HEK293 (cell line): ENCODE data around the gene RUFY2.

Experiments
- BCL6B ChIP-seq: fragments of 450-650 bp; formaldehyde crosslinking; IDR thresholded peaks from 2 replicates; pipeline ENCODE4 v1.5.1; 2017; ENCODE audit warnings: missing biosample characterization, missing genetic modification characterization
- INSM2 ChIP-seq: fragments of 450-650 bp; formaldehyde crosslinking; IDR thresholded peaks from 2 replicates; pipeline ENCODE4 v1.5.1; 2016; ENCODE audit warnings: missing biosample characterization, missing genetic modification characterization
- KLF16 ChIP-seq: fragments of 450-650 bp; formaldehyde crosslinking; IDR thresholded peaks from 2 replicates; pipeline ENCODE4 v1.5.1; 2017; ENCODE audit warnings: missing biosample characterization, missing genetic modification characterization
- KLF7 ChIP-seq: fragments of 450-650 bp; formaldehyde crosslinking; IDR thresholded peaks from 2 replicates; pipeline ENCODE4 v1.5.1; 2016; ENCODE audit warnings: missing biosample characterization, missing genetic modification characterization, borderline replicate concordance
- OSR2 ChIP-seq: fragments of 450-650 bp; formaldehyde crosslinking; IDR thresholded peaks from 2 replicates; pipeline ENCODE4 v1.5.1; 2016; ENCODE audit warnings: missing biosample characterization, missing genetic modification characterization
- PBX3 ChIP-seq: sonication (generic); formaldehyde crosslinking; IDR thresholded peaks from 2 replicates; pipeline ENCODE4 v1.8.1; 2022; ENCODE audit warnings: mild to moderate bottlenecking, moderate library complexity, missing genetic modification reagents
- RBAK ChIP-seq: fragments of 450-650 bp; formaldehyde crosslinking; IDR thresholded peaks from 2 replicates; pipeline ENCODE4 v1.5.1; 2016; ENCODE audit warnings: missing biosample characterization, missing genetic modification characterization
- SP7 ChIP-seq: fragments of 450-650 bp; formaldehyde crosslinking; IDR thresholded peaks from 2 replicates; pipeline ENCODE4 v1.5.1; 2016; ENCODE audit warnings: missing biosample characterization, missing genetic modification characterization
- ZBTB48 ChIP-seq: fragments of 450-650 bp; formaldehyde crosslinking; IDR thresholded peaks from 2 replicates; pipeline ENCODE4 v1.5.1; 2016; ENCODE audit warnings: missing biosample characterization, missing genetic modification characterization
- ZEB2 ChIP-seq: fragments of 450-650 bp; formaldehyde crosslinking; IDR thresholded peaks from 2 replicates; pipeline ENCODE4 v1.5.1; 2016; ENCODE audit warnings: missing biosample characterization, missing genetic modification characterization
- ZNF10 ChIP-seq: fragments of 450-650 bp; formaldehyde crosslinking; IDR thresholded peaks from 2 replicates; pipeline ENCODE4 v1.5.1; 2017; ENCODE audit warnings: missing biosample characterization, missing genetic modification characterization
- ZNF132 ChIP-seq: fragments of 450-650 bp; formaldehyde crosslinking; IDR thresholded peaks from 2 replicates; pipeline ENCODE4 v1.5.1; 2017; ENCODE audit warnings: missing biosample characterization, missing genetic modification characterization, borderline replicate concordance
- ZNF140 ChIP-seq: fragments of 450-650 bp; formaldehyde crosslinking; IDR thresholded peaks from 2 replicates; pipeline ENCODE4 v1.5.1; 2016; ENCODE audit warnings: missing biosample characterization, missing genetic modification characterization
- ZNF157 ChIP-seq: fragments of 450-650 bp; formaldehyde crosslinking; IDR thresholded peaks from 2 replicates; pipeline ENCODE4 v1.5.1; 2016; ENCODE audit warnings: missing biosample characterization, missing genetic modification characterization
- ZNF169 ChIP-seq: fragments of 450-650 bp; formaldehyde crosslinking; IDR thresholded peaks from 2 replicates; pipeline ENCODE4 v1.5.1; 2016; ENCODE audit warnings: missing biosample characterization, missing genetic modification characterization
- ZNF24 ChIP-seq: fragments of 450-650 bp; formaldehyde crosslinking; IDR thresholded peaks from 2 replicates; pipeline ENCODE4 v1.5.1; 2016; ENCODE audit warnings: missing biosample characterization, missing genetic modification characterization
- ZNF394 ChIP-seq: fragments of 450-650 bp; formaldehyde crosslinking; IDR thresholded peaks from 2 replicates; pipeline ENCODE4 v1.5.1; 2016; ENCODE audit warnings: missing biosample characterization, missing genetic modification characterization, mild to moderate bottlenecking, moderate library complexity, borderline replicate concordance
- ZNF426 ChIP-seq: fragments of 450-650 bp; formaldehyde crosslinking; IDR thresholded peaks from 2 replicates; pipeline ENCODE4 v1.5.1; 2017; ENCODE audit warnings: missing biosample characterization, missing genetic modification characterization, mild to moderate bottlenecking, inconsistent platforms, moderate library complexity
- ZNF433 ChIP-seq: fragments of 450-650 bp; formaldehyde crosslinking; IDR thresholded peaks from 2 replicates; pipeline ENCODE4 v1.5.1; 2016; ENCODE audit warnings: missing biosample characterization, missing genetic modification characterization, low read depth
- ZNF514 ChIP-seq: fragments of 450-650 bp; formaldehyde crosslinking; IDR thresholded peaks from 2 replicates; pipeline ENCODE4 v1.5.1; 2016; ENCODE audit warnings: missing biosample characterization, missing genetic modification characterization
- ZNF623 ChIP-seq: fragments of 450-650 bp; formaldehyde crosslinking; IDR thresholded peaks from 2 replicates; pipeline ENCODE4 v1.5.1; 2016; ENCODE audit warnings: missing biosample characterization, missing genetic modification characterization
- ZNF658 ChIP-seq: fragments of 450-650 bp; formaldehyde crosslinking; IDR thresholded peaks from 2 replicates; pipeline ENCODE4; 2016; ENCODE audit warnings: missing biosample characterization, missing genetic modification characterization
- ZNF670 ChIP-seq: fragments of 450-650 bp; formaldehyde crosslinking; IDR thresholded peaks from 2 replicates; pipeline ENCODE4 v1.5.1; 2016; ENCODE audit warnings: missing biosample characterization, missing genetic modification characterization, low read depth
- ZNF837 ChIP-seq: fragments of 450-650 bp; formaldehyde crosslinking; IDR thresholded peaks from 2 replicates; pipeline ENCODE4 v1.5.1; 2016; ENCODE audit warnings: missing biosample characterization, missing genetic modification characterization
- ZSCAN23 ChIP-seq: fragments of 450-650 bp; formaldehyde crosslinking; IDR thresholded peaks from 2 replicates; pipeline ENCODE4 v1.5.1; 2016; ENCODE audit warnings: missing biosample characterization, missing genetic modification characterization
- TF ChIP-seq, protein P1 (sequence below): fragments of 450-650 bp; formaldehyde crosslinking; conservative IDR thresholded peaks from 2 replicates; pipeline ENCODE4 v1.5.1; 2016; ENCODE audit warnings: low read depth, missing biosample characterization, missing genetic modification characterization
- TF ChIP-seq, protein P2 (sequence below): fragments of 450-650 bp; formaldehyde crosslinking; IDR thresholded peaks from 2 replicates; pipeline ENCODE4 v1.5.1; 2016; ENCODE audit warnings: missing biosample characterization, missing genetic modification characterization, borderline replicate concordance

Gene RUFY2

GRCh38 chr10:68302871-68303270 is 104.2 kb downstream of the RUFY2 start (continued):
- TF ChIP-seq BCL6B (tag by site-specific recombination) (no peak), ZBTB48 (no peak), ZNF426 (peak; percentile 45), ZNF157 (no peak), ZNF394 (tag by site-specific recombination) (peak; percentile 76; the same call in 1 of the 2 replicates), ZEB2 (tag by site-specific recombination) (no peak), SP7 (tag by site-specific recombination) (no peak), ZNF514 (tag by site-specific recombination) (no peak), ZNF837 (tag by site-specific recombination) (no peak), ZNF670 (tag by site-specific recombination) (no peak), OSR2 (tag by site-specific recombination) (no peak), INSM2 (tag by site-specific recombination) (no peak), ZNF10 (no peak), KLF16 (tag by site-specific recombination) (no peak), ZNF132 (tag by site-specific recombination) (no peak), ZNF658 (tag by site-specific recombination) (no peak), ZNF24 (tag by site-specific recombination) (no peak), ZNF140 (peak; percentile 24; the same call in 1 of the 2 replicates), ZSCAN23 (tag by site-specific recombination) (no peak), PBX3 (CRISPR knock-in tag) (no peak), ZNF169 (tag by site-specific recombination) (no peak), RBAK (tag by site-specific recombination) (no peak), KLF7 (no peak), ZNF433 (tag by site-specific recombination) (0 out of 2 replicates have a peak, but pooled peaks have one; percentile 16), ZNF623 (peak; percentile 45)
- TF ChIP-seq, protein P1, sequence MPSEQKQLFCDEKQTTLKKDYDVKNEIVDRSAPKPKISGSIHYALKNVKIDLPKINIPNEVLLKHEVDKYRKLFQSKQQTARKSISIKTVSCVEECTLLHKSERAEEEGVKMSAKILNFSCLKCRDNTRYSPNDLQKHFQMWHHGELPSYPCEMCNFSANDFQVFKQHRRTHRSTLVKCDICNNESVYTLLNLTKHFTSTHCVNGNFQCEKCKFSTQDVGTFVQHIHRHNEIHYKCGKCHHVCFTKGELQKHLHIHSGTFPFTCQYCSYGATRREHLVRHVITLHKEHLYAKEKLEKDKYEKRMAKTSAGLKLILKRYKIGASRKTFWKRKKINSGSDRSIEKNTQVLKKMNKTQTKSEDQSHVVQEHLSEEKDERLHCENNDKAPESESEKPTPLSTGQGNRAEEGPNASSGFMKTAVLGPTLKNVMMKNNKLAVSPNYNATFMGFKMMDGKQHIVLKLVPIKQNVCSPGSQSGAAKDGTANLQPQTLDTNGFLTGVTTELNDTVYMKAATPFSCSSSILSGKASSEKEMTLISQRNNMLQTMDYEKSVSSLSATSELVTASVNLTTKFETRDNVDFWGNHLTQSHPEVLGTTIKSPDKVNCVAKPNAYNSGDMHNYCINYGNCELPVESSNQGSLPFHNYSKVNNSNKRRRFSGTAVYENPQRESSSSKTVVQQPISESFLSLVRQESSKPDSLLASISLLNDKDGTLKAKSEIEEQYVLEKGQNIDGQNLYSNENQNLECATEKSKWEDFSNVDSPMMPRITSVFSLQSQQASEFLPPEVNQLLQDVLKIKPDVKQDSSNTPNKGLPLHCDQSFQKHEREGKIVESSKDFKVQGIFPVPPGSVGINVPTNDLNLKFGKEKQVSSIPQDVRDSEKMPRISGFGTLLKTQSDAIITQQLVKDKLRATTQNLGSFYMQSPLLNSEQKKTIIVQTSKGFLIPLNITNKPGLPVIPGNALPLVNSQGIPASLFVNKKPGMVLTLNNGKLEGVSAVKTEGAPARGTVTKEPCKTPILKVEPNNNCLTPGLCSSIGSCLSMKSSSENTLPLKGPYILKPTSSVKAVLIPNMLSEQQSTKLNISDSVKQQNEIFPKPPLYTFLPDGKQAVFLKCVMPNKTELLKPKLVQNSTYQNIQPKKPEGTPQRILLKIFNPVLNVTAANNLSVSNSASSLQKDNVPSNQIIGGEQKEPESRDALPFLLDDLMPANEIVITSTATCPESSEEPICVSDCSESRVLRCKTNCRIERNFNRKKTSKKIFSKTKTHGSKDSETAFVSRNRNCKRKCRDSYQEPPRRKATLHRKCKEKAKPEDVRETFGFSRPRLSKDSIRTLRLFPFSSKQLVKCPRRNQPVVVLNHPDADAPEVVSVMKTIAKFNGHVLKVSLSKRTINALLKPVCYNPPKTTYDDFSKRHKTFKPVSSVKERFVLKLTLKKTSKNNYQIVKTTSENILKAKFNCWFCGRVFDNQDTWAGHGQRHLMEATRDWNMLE (tag by site-specific recombination): peak; percentile 62
- TF ChIP-seq, protein P2, sequence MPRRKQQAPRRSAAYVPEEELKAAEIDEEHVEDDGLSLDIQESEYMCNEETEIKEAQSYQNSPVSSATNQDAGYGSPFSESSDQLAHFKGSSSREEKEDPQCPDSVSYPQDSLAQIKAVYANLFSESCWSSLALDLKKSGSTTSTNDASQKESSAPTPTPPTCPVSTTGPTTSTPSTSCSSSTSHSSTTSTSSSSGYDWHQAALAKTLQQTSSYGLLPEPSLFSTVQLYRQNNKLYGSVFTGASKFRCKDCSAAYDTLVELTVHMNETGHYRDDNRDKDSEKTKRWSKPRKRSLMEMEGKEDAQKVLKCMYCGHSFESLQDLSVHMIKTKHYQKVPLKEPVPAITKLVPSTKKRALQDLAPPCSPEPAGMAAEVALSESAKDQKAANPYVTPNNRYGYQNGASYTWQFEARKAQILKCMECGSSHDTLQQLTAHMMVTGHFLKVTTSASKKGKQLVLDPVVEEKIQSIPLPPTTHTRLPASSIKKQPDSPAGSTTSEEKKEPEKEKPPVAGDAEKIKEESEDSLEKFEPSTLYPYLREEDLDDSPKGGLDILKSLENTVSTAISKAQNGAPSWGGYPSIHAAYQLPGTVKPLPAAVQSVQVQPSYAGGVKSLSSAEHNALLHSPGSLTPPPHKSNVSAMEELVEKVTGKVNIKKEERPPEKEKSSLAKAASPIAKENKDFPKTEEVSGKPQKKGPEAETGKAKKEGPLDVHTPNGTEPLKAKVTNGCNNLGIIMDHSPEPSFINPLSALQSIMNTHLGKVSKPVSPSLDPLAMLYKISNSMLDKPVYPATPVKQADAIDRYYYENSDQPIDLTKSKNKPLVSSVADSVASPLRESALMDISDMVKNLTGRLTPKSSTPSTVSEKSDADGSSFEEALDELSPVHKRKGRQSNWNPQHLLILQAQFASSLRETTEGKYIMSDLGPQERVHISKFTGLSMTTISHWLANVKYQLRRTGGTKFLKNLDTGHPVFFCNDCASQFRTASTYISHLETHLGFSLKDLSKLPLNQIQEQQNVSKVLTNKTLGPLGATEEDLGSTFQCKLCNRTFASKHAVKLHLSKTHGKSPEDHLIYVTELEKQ (tag by site-specific recombination): no peak
